ENCODE measurements around the gene ASB8.
"Not testable (repeated sequence)": the region's sequence is repeated elsewhere in the genome, so short reads cannot be mapped to it uniquely, and the experiment has no call there.

ASB8 gene

DNA sequence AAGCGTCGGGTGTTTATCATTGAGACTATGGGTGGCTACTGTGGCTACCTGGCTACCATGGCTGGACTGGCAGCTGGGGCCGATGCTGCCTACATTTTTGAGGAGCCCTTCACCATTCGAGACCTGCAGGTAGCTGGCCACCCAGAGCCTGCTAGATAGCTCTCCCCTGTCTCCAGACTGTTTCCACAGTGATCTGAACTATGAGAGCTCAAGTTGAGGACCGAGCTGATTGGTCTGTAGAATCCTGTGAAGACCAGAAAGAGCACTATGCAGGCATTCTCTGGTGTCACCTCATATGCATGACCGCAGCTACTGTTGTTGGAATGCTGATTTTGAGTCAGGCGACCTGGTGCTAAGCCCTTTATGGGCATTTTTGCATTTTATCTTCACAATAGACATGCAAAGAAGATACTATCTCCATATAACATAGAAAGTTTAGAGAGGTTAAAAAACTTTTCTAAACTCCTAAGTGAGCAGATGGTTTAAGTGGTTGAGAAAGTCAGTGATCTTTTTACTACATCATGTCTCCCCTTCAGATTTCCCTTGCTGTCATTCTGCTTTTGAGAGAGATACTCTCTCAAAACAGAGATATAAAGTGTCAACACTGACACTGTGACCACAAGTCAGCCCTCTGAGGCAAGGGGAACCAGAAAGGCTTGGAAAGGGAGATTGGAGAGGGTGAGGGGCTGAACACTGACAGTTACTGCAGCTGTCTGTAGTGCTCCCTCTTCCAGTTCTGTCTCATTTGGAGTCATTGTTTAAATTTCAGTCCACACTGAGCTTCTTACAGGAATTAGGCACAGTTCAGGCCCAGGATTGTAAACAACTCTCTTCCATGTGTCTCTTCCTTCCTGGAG lies 14.3 kb downstream of the ASB8 start:
- no peak for DNase-seq (ENCODE audit: low read depth)

DNA sequence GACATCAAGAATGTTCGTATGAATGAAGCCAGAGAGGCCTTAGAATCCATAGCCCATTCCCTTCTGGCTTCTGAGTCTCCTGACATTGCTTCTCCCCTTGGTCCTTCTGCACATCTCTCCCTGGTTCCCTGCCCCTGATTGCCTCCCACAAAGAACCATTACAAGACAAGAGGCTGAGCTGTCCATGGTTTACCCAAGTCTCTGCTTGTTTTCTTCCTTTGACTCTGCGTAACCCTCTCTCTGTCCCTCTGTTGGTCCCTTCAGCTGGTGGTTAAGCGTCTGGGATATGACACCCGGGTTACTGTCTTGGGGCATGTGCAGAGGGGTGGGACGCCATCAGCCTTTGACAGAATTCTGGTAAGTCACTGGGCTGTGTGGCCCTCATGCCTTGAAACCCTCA lies 22.3 kb downstream of the ASB8 start:
- DNase-seq (ENCODE audit: low read depth), result no peak

DNA sequence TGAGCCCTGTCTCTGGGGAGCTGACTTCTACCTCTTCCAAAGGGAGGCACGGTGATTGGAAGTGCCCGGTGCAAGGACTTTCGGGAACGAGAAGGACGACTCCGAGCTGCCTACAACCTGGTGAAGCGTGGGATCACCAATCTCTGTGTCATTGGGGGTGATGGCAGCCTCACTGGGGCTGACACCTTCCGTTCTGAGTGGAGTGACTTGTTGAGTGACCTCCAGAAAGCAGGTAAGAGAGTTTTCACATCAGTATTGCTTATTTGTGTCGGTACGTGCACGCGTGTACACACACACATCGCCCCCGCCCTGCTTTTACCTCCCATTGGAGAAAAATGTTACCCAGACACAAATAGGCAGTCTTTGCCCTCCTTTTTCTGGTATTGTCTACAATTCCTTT lies 24.5 kb downstream of the ASB8 start:
- no peak for DNase-seq (ENCODE audit: low read depth)

DNA sequence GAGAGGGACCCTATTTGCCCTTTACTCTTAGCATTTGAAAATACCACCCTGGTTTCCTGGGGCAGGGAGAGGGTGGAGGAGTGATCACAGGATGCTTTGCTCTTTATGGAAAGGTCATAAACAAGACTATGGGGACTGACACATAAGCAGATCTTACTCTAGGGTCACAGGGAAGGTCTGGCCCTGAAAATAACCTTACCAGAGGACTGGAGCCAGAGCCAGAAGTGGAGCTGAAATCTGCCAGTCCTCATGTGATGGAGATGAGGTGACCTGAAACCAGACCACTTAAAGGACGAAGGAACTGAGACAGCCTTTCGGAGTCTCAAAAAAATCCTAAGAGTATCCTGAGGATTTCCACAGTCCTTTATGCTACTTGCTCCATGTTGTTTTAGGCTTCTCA lies 25.8 kb downstream of the ASB8 start:
- DNase-seq (ENCODE audit: low read depth), result no peak

DNA sequence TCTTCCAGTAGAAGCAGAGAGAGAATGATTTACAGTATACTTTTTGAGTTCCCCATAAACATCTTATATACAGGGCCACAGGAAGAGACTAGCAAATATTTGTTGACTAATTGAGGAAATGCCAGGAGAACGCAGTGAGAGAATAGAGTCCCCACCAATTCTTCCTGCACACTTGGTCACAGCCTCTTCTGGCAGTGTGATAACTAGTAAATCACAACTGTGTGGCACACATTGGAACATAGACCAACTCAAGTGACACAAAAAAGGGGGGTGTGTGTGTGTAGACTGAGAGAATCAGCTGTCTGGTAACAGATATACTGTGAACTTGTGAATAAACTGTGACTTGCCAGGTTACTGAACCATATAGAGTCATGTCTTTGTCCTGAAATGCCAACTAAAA lies 27.9 kb downstream of the ASB8 start:
- DNase-seq (ENCODE audit: low read depth), result no peak

DNA sequence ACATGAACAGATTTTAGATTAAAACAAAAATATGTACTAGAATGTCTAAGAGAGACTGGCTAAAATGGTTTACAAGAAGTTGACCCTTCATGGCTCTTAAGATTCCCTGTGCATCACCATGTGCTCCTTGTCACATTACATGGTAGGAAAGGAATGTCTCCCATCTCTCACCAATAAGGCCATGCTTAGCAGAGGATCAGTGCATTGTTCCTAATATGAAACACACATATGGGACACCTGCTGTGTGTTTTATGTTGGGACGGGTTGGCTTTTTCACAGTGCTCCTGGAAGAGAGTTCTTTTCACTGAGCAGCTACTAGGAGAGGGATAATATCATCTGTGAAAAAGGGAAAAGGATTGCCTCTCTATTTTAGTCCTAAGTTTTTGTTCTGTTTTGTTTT lies 28.5 kb downstream of the ASB8 start:
- DNase-seq (ENCODE audit: low read depth), result no peak

DNA sequence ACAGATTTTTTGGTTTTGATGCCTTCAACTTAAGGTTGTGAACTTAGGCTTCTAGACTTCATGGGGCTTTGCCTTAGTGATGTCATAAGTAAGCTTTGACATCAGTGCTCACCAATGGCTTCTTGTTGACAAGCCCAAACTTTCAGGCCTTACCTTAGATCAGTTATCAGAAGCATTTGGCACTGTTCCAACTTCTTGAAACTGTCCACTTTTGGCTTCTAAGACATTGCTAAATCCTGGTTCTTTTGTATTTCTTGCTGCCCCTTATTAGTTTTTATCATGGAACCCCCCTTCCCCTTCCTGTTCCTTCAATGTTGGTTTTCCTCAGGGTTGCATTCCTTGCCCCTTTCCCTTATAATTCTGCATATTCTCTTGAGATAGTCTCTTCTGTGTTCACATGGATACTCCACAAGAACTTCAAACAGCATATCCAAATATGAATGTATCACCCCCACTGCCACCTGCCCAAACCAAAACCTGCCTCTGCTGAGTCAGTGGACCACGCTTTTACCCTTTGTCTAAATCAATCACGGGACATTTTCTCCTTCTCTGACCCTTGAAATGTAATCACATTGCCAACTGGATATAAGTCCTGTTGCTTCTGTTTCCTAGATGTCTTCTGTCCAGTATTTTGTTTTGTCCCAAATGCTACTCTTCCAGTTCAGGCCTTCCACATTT lies 30.2 kb downstream of the ASB8 start:
- DNase-seq (ENCODE audit: low read depth), result no peak

DNA sequence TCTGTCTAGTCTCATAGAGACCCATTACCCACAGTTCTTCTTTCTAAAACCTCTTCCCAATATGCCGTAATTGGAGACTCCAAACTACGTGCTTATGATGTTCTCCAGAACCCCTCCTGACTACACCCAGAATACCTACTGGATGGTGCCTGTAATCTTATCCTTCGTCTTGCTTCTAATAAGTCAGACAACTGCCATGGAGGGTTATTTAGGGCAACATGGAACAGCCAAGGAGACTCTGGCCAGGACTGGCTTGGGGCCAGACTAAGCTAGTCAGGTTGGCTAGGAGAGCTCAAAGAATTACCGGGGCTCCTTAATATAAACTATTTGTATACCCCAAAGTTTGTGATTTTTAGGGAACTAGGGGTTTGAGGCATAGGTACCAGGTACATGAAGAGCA lies 31.3 kb downstream of the ASB8 start:
- peak; percentile 18 for DNase-seq (ENCODE audit: low read depth)

DNA sequence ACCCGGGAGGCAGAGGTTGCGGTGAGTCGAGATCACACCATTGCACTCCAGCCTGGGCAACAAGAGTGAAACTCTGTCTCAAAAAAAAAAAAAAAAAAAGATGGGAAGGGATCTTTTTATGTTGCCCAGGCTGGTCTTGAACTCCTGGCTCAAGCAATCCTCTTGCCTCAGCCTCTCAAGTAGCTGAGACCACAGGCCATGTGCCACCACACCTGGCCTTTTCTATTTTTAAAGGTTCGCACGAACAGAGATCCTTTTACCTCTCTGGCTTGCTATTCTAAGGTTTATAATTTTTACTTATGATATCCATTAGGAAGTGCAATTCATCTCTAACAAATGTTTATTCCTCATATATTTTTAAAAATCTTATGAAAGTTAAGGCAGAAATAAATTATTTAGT lies 31.8 kb downstream of the ASB8 start:
- not testable (repeated sequence) for DNase-seq (ENCODE audit: low read depth)

DNA sequence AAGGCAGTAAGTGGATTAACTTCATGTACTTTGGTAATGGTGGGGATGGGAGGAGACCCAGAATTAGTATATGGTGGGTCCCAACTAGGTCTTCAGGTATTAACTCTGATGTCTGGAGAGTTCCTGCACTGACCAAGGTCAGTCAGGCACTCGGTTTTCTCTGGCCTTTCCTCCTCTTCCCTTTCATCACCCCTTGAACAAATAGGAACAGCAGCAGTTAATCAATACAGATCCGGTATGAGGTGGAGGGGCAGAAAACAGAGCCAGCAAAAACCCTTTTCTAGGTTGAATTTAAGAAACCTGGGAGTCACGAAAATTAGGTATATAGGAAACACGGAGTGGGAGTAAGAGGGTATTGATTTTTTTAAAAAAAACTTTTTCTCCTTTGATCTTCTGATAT lies 34.1 kb downstream of the ASB8 start:
- DNase-seq (ENCODE audit: low read depth), result no peak

DNA sequence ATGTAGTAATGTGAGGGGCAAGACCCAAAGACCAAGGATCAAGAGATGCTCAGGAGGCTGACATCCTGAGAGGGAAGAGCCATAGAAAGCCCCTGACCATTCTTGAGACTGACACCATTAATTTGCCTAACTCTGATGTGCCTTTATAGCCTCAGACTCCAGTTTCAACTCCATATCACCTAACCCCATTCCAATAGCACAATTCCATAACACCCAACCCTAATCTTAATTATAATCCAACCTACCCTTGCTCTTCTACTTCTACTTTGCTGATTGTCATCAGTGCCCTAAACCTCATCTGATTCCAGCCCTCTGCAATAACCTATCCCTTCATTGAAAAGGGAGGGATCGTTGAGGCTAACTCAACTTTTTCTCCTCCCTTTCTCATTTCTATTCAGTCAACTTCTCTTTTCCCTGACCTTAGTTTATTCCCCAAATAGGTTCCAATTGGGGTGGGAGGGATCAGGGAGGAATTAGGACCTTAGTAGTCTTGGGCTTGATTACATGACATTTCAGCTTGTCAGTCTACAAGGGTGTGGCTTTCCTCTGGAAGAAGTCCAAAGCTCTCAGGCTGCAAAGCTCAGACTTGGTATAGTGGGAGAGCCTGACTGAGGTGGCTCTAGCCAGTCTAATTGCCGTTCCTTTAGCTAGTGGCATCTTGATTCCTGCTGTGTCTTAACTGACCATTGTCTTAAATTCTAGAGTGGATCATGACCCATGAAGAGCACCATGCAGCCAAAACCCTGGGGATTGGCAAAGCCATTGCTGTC lies 35.1 kb downstream of the ASB8 start:
- DNase-seq (ENCODE audit: low read depth), result no peak

DNA sequence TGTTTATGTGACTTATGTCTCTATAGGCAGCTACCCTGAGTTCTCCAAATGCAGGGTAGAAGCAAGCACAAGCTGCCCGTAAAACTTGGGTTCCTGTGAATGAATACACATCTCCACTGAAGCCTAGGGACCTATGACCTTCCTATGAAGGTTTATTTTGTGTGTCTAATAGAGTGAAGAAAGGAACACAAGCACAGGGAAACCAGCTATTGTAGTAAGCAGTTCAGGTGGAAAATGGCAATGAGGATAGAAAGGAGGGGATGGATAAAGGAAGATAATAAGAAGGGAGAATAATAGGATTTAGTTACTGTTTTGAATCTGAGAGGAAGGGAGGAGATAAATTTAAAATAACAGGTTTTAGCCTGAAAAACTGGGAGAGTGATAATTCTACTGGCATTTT lies 35.8 kb downstream of the ASB8 start:
- no peak for DNase-seq (ENCODE audit: low read depth)

DNA sequence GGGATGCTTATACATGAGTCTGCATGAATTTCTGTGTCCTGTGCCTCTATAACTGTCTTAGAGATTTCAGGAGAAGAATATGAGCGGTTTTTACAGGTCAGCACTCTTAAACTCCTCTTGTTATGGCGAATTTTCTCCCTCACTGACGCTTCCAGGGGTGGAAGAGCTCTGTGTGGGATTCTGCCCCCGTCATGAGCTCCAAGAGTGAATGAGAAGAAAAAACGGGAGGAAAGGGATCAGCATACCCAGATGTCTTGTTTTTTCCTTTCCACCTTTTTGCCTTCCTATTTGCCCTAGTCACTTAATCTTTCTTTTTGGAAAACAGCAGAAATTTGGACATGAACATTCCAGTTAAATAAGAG lies 37.5 kb downstream of the ASB8 start:
- no peak for DNase-seq (ENCODE audit: low read depth)

DNA sequence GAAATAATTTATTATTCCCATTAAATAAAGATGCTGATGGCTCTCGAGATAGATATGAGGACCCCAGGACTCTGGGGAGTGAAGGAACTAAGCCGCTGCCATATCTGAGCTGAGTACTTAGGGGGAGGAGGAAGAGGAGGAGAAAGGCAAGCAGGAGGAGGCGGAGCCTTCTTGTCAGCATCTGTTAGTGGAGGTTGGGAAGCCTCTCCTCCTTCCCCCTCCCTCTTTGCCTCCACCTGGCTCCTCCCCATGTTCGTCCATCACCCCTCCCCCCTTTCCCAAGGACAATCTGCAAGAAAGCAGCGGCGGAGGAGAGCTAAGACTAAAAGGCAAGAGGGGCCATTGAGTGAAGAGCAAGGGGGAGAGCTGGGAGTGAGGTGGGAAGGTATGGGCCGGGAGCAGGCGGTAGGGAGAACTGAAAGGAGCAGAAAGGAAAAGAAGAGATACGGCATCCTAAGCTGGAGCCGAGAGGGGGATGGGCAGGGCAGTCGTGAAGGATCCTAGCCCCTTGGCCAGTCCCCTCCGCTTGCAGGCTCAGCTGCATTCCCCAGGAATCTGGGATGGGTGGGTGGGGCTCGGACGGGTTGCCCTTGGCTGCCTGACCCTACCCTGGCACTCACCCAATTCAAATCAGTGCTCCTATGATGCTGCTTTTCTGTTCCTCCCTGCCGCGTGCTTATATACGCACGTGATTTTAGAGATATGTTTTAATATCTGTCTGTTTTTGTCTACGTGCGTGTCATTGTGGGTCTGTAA lies 38.1 kb downstream of the ASB8 start, which contains the start of gene PFKM:
Gene PFKM (plus strand): TSS at position 287 of the 756 bp plus-strand sequence. CDS start 3,411 bp downstream, outside the sequence.
- DNase-seq (ENCODE audit: low read depth), result peak; percentile 94

DNA sequence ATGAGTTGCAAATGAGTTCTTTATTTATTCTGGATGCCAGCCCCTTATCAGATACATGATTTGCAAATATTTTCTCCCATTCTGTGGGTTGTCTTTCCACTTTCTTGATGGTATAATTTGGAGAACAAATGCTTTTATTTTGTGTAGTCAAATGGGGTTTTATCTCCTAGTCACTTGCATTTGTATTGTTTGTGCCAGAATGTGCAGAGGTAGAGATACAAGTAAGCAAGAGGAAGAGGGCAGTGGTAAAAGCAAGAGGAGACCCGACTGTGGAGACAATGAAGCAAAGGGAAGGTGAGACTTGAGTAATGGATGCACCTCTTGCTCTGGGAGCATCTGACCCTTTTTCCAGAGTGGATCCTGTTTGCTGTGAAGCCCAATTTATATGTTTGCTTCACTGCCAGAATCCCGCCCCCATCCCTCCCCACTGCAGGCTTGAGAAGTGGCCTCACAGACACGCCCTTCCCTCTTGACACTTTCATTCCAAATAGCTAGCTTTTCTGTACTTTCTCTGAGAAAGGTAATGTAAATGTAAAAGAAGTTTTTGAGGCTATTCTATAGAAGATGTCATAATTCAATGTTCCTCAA lies 38.9 kb downstream of the ASB8 start:
- no peak for DNase-seq (ENCODE audit: low read depth)

DNA sequence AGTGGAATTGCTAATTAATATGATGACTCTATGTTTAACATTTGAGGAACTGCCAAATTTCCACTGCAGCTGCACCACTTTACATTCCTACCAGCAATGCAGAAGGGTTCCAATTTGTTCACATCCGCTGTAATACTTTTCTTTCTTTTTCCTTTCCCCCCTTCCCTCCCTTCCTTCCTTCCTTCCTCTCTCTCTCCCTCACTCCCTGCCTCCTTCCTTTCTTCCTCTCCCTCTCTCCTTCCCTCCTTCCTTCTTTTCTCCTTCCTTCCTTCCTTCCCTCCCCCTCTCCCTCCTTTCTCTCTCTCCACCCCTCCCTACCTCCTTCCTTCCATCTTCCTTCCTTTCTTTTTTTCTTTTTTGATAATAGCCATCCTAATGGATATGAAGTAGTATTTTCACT lies 41.4 kb downstream of the ASB8 start:
- DNase-seq (ENCODE audit: low read depth), result no peak

DNA sequence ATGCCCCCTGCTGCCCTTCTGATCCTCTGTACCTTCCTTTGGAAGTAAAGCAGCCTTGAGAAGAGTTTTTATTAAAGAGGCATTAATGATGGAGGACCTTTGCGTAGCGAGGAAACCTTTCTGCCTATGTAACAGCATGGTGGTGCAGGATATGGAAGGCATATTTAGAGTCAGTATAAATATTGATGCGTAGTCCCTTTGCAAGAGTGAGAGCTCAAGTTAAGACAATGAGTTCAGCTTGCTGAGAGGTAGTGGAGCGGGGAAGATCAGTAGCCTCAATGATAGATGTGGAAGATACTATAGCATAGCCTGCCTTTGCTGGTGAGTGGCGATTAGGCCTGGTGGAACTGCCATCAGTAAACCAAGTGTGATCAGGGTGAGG lies 46.0 kb downstream of the ASB8 start:
- DNase-seq (ENCODE audit: low read depth), result not testable (repeated sequence)

DNA sequence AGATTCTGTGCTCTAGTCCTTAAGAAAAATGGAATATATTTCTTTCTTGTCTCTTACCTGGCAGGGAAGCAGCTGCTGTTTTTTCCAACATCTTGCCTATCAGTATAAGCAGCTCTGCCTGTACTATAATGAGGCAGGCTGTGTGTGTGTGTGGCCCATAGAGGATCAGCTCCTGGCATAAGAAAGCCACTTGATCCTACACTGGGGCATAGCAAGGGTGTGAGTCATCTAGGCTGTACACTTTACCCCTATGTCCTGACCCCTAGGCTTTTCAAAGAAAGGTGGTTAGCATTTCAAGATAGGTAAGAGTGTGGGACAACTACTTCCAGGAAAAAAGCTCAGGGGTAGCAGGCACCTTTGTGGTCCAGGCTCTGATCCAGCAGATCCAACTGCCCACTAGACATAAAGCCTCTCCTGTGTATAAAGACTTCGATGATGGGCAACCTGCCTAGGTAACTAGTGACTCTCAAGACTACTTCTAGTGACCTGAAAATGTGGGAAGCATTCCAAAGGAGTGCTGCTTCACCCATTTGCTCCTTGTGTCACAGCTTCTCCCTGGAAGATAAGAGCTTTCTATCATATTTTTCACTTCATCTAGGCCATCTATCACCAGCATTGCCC lies 46.5 kb downstream of the ASB8 start:
- no peak for DNase-seq (ENCODE audit: low read depth)

DNA sequence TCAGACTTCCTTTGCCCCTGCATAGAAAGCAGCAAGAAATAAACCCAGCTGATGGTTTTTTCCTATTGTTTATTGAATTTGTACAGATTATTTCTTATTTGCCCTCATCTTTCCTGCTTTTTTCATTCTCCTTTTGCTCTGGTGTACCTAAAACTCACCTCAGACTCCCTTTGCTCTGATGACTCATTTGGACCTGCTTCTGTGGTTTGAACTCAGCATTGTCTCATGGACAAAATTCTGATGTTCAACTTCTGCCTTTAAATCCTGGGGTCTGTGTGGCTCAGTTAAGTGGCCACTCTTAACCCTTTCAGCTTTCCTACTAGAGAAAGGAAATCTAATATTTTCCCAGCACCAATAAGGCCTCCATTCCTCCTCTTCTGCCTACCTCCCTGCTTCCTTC lies 47.9 kb downstream of the ASB8 start:
- no peak for DNase-seq (ENCODE audit: low read depth)

DNA sequence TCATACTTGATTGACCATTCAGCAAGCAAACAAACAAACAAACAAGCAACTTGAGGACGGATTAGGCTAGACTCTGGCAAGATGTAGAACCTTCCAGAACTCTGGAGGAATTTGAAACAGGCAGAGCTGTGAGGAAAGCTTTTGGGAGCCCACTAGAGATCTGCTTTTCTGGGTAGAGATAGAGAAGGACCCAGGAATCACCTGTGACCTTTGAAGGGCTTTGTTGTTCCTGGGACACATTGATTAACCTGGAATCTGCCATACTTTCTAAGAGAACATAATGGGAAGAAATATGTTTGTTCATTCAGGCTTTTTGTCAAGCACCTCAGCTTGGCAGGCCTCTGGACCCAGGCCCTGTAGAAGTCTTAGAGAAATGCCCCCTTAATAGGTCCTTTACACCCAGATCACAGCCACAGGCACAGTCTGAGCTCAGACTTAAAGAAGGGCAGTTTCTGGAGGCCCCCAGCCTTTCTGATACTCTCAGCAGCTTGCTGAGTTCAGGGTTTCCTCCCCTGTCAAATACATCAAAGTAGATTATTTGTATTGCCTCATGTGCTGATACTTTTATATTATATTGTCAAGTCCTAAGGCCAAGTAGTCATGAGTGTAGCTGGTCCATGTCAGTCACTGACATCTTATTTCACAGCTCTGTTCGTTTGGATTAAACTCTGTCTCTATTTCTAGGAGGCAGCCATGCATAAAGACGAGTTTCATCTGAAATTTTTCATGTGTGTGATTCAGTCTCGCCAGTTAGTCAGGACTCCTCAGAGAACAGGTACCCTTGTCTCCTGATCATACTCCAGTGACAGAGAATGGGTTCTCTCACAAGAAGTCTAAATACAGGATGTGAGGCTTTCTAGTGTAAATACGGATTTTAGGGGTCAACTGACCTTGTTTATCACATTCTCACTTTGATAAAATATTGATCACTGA lies 50.4 kb downstream of the ASB8 start:
- DNase-seq (ENCODE audit: low read depth), result no peak

All from amniotic epithelial cell (primary cell).